Body of pancreas (tissue), 4 donors: ENCODE measurements around the gene CFB.

ENCODE experiments used
- POLR2A ChIP-seq, 3 donors: fragments of 450-650 bp; IDR thresholded peaks; one replicate each; pipeline ENCODE4 v1.6.1; 2016; ENCODE audit warnings: antibody characterized with exemption in 3 of 3, mild to moderate bottlenecking in 2 of 3
- TF ChIP-seq, protein P1 (sequence below), 7 experiments: fragments of 450-650 bp in 4 of 7; fragments of 200-600 bp in 3 of 7; sonication (generic) in 3 of 7; IDR thresholded peaks; one replicate each; pipeline ENCODE4 v1.5.1; 2016 to 2019; ENCODE audit warnings: antibody characterized with exemption in 7 of 7

DNA sequence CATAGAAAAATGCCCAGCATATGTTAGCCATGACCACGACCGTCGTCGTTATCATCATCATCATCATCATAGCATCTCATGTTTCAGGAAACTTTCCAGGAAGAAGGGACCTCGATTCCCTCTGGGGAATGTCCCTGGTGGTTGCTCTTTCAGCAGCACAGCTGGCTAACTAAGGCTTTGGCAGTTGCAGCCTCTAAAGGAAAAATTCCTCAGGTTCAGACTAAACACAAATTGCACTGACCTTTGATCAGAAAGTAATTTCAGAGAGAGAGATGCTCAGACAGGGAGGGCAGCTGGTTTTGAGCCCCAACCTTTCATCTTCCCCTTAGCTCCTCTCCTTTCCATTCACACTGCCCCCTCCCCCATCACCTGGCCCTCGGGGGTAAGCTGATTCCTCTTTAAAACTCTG lies 5.6 kb upstream of the CFB start:
- TF ChIP-seq, protein P1, sequence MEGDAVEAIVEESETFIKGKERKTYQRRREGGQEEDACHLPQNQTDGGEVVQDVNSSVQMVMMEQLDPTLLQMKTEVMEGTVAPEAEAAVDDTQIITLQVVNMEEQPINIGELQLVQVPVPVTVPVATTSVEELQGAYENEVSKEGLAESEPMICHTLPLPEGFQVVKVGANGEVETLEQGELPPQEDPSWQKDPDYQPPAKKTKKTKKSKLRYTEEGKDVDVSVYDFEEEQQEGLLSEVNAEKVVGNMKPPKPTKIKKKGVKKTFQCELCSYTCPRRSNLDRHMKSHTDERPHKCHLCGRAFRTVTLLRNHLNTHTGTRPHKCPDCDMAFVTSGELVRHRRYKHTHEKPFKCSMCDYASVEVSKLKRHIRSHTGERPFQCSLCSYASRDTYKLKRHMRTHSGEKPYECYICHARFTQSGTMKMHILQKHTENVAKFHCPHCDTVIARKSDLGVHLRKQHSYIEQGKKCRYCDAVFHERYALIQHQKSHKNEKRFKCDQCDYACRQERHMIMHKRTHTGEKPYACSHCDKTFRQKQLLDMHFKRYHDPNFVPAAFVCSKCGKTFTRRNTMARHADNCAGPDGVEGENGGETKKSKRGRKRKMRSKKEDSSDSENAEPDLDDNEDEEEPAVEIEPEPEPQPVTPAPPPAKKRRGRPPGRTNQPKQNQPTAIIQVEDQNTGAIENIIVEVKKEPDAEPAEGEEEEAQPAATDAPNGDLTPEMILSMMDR (IDR thresholded peaks at IDR 0.05) = no peak
- TF ChIP-seq POLR2A (IDR thresholded peaks at IDR 0.05) = no peak
